ENCODE data around the gene RGCC.

Gene RGCC

DNA sequence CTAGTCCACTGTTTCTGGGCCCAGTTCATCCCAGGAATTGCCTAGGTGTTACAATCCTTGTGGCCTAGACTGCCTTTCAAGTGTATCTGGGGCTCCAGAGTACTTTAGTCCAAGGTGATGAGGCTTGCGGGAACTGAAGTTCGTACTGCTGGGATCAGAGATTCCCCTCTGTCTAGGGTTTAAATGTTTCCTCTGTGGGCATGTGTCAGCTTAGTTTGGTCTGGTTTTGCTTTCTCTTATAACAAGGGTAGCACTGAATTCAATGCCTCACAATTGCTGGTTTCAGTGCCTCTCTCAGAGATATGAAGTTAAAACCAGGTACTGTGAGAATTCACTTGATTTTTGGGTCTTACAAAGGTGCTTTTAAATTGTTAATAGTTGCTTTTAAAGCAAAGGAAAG is 30.8 kb downstream of the RGCC start:
- no peak overlapping the region for H3K4me3 ChIP-seq (ENCODE audit: low read depth, low read length)
- TF ChIP-seq, protein P1, sequence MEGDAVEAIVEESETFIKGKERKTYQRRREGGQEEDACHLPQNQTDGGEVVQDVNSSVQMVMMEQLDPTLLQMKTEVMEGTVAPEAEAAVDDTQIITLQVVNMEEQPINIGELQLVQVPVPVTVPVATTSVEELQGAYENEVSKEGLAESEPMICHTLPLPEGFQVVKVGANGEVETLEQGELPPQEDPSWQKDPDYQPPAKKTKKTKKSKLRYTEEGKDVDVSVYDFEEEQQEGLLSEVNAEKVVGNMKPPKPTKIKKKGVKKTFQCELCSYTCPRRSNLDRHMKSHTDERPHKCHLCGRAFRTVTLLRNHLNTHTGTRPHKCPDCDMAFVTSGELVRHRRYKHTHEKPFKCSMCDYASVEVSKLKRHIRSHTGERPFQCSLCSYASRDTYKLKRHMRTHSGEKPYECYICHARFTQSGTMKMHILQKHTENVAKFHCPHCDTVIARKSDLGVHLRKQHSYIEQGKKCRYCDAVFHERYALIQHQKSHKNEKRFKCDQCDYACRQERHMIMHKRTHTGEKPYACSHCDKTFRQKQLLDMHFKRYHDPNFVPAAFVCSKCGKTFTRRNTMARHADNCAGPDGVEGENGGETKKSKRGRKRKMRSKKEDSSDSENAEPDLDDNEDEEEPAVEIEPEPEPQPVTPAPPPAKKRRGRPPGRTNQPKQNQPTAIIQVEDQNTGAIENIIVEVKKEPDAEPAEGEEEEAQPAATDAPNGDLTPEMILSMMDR (IDR thresholded peaks at IDR 0.05; ENCODE audit: low read depth, low read length, missing control alignments), result no peak
- DNase-seq (ENCODE audit: low read depth), result no peak

DNA sequence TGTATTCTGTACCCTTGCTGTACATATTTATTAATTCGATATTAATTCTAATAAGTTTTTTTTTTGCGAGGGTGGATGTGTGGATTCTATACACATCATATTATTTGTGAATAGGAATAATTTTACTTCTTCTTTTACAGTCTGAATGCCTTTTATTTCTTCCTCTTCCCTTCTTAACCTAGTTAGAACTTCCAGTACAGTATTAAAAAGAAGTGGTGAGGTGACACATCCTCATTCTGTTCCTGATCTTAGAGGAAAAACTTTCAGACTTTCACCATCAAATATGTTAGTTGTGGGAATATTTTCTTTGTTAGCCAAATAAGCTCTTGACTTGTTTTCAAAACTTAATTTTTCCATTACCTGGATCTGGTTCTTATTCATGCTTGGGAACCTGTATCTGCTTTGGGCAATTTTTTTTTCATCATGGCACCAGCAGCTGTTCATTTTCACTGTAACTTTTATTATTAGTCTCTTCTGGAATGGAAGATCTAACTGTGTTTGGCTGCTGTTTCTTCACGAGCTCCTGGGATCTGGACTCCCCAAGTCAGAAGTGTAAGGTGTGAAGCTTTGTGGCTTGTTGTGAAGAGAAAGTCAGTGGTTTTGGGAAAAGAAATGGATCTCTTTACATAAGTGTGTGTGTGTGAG is 33.1 kb downstream of the RGCC start:
- DNase-seq (ENCODE audit: low read depth), result no peak
- TF ChIP-seq, protein P1 (IDR thresholded peaks at IDR 0.05; ENCODE audit: low read depth, low read length, missing control alignments), result no peak
- H3K4me3 ChIP-seq (ENCODE audit: low read depth, low read length), result no peak overlapping the region

DNA sequence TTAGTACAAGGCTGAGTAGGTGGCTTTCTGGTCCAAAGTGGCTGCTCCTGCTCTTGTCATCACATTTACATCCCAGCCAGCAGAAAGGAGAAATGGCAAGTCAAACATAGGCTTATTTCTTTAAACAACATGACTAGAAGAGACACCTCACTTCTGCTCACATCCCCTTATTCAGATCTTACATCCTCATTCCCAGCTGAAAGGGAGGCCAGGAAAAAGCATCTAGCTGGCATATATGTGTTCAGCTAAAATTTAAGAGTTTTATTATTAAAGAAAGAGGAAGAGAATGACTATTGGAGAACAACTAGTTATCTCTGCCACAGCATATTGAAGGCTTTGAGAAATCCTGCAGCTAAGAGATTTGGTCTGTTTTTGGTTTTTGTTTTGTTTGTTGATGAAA is 34.1 kb downstream of the RGCC start:
- H3K4me3 ChIP-seq (ENCODE audit: low read depth, low read length), result no peak overlapping the region
- DNase-seq (ENCODE audit: low read depth), result no peak

DNA sequence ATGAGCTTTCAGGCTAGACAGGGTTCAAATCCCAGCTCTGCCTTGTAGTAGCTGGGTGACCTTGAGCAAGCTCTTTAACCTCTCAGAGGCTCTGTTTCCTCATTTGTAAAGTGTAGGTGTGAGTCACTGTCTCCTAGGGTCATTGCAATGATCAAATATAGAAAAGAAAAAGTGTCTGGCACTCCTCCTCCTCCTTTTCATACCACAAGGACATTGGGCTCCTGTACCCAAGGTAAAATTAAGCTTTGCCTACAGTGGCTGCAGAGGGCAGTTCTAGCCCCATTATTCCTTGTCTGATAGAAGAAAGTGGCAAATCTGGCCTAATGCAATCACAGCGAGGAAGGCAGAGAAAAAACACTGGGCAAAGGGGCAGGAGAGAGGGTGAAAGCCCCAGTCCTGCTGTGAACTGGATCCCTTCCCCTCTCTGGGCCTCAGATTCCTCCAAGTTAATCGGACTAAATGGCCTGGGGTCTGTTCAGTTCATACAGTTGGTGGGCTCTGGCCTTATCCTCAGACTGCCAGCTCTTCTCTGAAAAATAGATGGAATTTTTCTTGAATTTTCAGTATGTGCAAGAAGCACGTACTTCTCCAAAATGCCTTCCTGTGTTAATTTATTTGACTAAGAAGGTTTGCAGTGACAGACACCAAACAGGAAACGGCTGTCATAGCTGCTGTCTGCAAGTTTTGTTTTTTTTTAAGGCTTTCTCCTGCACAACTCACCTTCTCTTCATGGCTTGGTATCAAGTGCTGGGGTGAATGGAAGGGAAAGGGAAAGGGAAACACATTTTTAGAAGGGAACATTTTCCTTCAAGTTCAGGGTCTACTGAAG is 35.3 kb downstream of the RGCC start:
- TF ChIP-seq, protein P1 (IDR thresholded peaks at IDR 0.05; ENCODE audit: low read depth, low read length, missing control alignments), result no peak
- DNase-seq (ENCODE audit: low read depth), result no peak
- H3K4me3 ChIP-seq (ENCODE audit: low read depth, low read length), result no peak overlapping the region

More for the DNA sequence above, 34.1 kb downstream of the RGCC start:
- TF ChIP-seq, protein P1 (IDR thresholded peaks at IDR 0.05; ENCODE audit: low read depth, low read length, missing control alignments), result no peak

DNA sequence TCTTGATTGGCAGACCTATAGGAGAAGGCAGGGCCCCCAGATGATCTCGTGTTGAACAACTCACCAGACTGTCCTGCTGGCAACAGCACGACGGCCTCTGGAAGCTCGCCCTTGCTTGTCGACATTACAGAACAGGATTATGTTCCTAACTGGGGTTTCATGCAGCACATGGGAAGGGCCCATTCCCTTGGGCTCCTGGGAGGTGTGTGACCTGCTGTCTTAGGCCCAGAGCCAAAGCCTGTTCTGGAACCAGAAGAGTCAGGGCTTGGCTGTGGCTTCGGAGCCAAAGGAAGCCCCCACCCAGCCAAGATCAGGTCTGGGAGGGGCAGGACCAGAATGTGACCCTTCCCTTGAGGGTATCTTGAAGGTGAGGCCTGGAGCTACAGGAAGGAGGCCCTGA is 36.9 kb downstream of the RGCC start:
- TF ChIP-seq, protein P1 (IDR thresholded peaks at IDR 0.05; ENCODE audit: low read depth, low read length, missing control alignments), result no peak
- H3K4me3 ChIP-seq (ENCODE audit: low read depth, low read length), result no peak overlapping the region
- DNase-seq (ENCODE audit: low read depth), result no peak

DNA sequence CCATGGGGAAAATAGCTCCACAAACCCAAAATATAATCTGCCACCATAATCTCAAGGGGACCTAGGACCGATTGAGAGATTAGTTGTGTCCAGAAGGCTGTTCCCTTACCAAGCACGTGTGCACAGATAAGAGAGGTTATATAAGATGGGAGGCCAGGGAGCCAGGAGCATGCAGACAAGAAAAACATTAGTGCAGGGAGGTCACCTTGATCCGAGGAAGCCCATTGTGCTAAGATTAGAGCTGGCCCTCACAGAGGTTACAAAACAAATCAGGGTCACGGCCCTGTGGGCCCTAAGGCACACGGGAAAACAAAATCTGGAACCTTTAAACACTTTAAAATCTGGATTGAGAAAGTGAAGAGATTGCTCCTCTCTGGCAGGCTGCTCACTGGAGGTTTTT is 37.7 kb downstream of the RGCC start:
- no peak overlapping the region for H3K4me3 ChIP-seq (ENCODE audit: low read depth, low read length)
- no peak for DNase-seq (ENCODE audit: low read depth)
- TF ChIP-seq, protein P1 (IDR thresholded peaks at IDR 0.05; ENCODE audit: low read depth, low read length, missing control alignments), result no peak

Measured in GM12864 (cell line).